SK-N-MC (cell line): ENCODE measurements around the gene SLC25A52.

ENCODE experiments used
- DNase-seq: peaks from one replicate; pipeline ENCODE4 v3.0.0-alpha.2; 2011; ENCODE audit warnings: low read depth, low spot score
- H3K27ac ChIP-seq: fragments of 200-600 bp; sonication (generic); 2 replicates; pipeline ENCODE4 v1.5.1; 2016; ENCODE audit warnings: mixed run types
- H3K36me3 ChIP-seq: fragments of 200-600 bp; sonication (generic); 2 replicates; pipeline ENCODE4 v1.6.1; 2017; ENCODE audit warnings: antibody characterized with exemption, low read length, mixed read lengths; ENCODE audit not compliant: insufficient read depth
- H3K4me3 ChIP-seq: fragments of 200-600 bp; sonication (generic); 2 replicates; pipeline ENCODE4 v1.5.1; 2016
- H3K9ac ChIP-seq: fragments of 200-600 bp; sonication (generic); 2 replicates; pipeline ENCODE4 v1.8.0; 2017; ENCODE audit warnings: mixed run types, mixed read lengths; ENCODE audit not compliant: insufficient read length
- H3K9me3 ChIP-seq: fragments of 200-600 bp; sonication (generic); 2 replicates; pipeline ENCODE4 v1.6.1; 2017; ENCODE audit warnings: low read depth, mild to moderate bottlenecking, antibody characterized with exemption, low read length, moderate library complexity, mixed read lengths
- EZH2 ChIP-seq: fragments of 200-600 bp; sonication (generic); IDR thresholded peaks from one replicate; pipeline ENCODE4 v1.6.1; 2017; ENCODE audit warnings: antibody characterized with exemption
- FOXP2 ChIP-seq: optimal IDR thresholded peaks from 2 replicates; pipeline ENCODE3; 2011; ENCODE audit warnings: mild to moderate bottlenecking, moderate library complexity; ENCODE audit not compliant: insufficient read depth; ENCODE audit errors: extremely low read length, control extremely low read depth
- POLR2AphosphoS5 ChIP-seq: IDR thresholded peaks from 2 replicates; pipeline ENCODE4 v1.6.1; 2012; ENCODE audit warnings: mild to moderate bottlenecking, low read depth, low read length, borderline replicate concordance

Gene SLC25A52

DNA sequence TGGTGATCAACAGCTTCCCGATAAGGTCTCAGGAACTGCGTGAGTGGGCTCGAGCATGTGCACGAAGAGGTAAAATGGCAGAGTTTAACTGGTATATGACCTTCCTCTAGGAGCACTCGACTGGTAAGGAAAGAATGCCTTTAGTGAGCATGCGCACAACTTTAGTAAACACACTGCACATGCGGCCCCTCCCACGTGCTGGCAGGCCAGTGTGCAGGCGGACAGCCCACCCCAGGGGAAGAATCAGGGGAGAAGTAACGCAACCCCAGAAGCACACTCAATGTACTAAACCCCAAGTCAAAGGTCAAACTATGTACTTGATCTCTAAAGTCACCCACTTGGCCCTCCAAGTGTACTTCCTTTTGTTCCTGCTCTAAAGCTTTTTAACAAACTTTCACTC, 28.7 kb upstream of the SLC25A52 start:
- DNase-seq, result no peak
- Histone ChIP-seq H3K27ac (no peak overlapping the region), H3K9ac (no peak overlapping the region), H3K36me3 (no peaks in the 10 kb centered on the region), H3K4me3 (no peak overlapping the region), H3K9me3 (no peaks in the 10 kb centered on the region)
- TF ChIP-seq EZH2, result no peak

DNA sequence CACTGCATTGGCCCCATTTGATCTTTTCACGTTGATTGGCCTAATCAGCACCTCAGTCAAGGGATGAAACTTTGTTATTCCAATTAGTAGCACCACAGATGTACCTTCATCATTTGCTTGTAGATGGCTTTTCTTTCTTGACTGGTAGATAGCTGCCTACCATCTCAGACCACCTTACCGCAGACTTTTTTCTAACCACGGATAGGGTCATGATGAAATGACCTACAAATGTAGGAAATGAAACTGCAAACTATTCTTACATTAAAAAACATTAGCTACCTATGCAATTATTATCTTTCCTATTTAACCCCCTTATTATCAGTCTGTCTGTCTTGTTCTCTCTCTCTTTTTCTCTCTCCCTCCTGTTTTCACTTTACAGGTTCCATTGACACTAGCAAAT, 22.4 kb upstream of the SLC25A52 start:
- Histone ChIP-seq H3K9ac (no peak overlapping the region), H3K27ac (no peak overlapping the region), H3K36me3 (no peaks in the 10 kb centered on the region), H3K4me3 (no peak overlapping the region), H3K9me3 (no peaks in the 10 kb centered on the region)
- TF ChIP-seq EZH2, result no peak
- TF ChIP-seq POLR2AphosphoS5, result no peak
- no peak for TF ChIP-seq FOXP2
- DNase-seq, result no peak

DNA sequence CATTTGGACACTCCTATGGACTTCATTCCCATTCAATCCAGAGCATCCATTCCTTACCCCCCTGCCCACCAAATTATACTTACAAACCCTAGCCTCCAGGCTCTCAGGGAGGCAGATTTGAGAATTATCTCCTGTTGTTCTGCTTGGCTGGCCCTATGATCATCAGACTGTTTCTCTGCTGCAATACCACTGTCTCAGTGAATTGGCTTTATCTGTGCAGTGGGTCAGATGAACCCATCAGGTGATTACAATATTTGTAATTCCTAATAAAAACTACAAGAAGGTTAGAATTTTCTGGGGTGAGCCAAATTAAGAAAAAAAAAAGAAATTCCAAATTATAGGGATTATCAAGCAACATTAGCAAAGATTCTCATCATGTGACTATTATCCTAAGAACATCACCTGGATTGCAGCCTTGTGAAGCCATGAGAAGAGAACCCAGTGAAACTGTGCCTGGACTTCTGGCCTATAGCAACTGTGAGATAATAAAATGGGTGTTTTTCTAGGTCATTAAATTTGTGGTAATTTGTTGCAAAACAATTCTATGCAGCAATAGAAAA, 17.8 kb upstream of the SLC25A52 start:
- no peak for DNase-seq

DNA sequence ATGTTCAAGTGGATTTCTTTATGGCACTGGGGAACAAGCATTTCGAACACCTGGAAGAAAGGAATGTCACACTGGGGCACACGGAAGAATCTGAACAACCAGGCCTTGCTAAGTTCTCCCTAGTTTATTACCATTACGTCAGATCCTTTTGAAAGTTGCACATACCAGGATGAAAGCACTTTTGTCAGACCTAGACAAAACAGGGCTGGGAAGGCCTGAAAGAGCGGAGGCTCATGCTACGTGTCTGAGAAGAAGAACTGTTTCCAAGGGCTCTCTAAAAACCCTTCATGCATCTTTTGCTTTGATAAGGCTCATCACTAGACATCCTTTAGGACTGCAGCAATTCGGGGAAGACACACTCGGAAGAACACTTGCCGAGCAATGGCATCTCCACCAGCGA, 15.4 kb upstream of the SLC25A52 start:
- no peak for TF ChIP-seq POLR2AphosphoS5
- no peak for TF ChIP-seq EZH2
- TF ChIP-seq FOXP2, result no peak
- DNase-seq, result no peak
- Histone ChIP-seq H3K9ac (no peak overlapping the region), H3K4me3 (no peak overlapping the region), H3K27ac (no peak overlapping the region), H3K36me3 (no peaks in the 10 kb centered on the region), H3K9me3 (no peaks in the 10 kb centered on the region)

More for the DNA sequence above, 17.8 kb upstream of the SLC25A52 start:
- Histone ChIP-seq H3K4me3 (no peak overlapping the region), H3K27ac (no peak overlapping the region), H3K36me3 (no peaks in the 10 kb centered on the region), H3K9ac (no peak overlapping the region), H3K9me3 (no peaks in the 10 kb centered on the region)
- TF ChIP-seq POLR2AphosphoS5, result no peak
- TF ChIP-seq FOXP2, result no peak
- TF ChIP-seq EZH2, result no peak

DNA sequence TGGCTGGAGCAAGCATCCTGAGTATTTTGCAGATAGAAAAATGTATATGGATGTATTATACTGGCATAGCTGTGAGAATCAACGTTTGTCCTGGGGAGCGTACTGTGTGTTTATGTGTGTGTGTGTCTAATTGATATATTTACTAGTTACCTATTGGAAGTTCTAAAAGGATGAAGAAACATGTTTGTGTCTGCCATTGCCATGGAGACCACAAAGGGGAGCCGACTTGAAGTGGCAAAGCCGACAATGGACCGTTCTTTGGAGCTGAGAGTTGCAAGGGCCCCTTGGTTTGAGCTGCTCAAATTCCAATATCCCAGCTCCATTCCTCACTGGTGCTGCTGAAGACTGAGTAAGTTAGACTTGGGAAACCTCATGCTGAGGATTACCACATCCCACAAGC, 14.3 kb upstream of the SLC25A52 start:
- TF ChIP-seq EZH2 (no peak), POLR2AphosphoS5 (no peak), FOXP2 (no peak)
- Histone ChIP-seq H3K9ac (no peak overlapping the region), H3K4me3 (no peak overlapping the region), H3K36me3 (no peaks in the 10 kb centered on the region), H3K9me3 (no peaks in the 10 kb centered on the region), H3K27ac (no peak overlapping the region)
- no peak for DNase-seq

DNA sequence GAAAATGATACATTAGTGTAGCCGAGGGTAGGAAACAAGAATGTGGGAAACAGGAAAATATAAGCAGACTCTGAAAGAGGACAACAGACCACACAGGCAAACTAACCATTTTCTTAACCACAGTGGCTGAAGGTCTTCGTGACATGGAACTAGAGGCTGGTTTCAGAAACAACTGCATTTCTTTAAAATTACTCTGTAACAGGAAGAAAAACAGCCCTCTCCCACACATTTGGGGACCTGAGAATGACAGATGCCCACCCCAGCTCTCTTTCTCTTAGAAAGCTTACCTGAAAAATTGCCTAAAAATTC, 13.8 kb upstream of the SLC25A52 start:
- H3K4me3 ChIP-seq, result no peak overlapping the region
- no peaks in the 10 kb centered on the region for H3K9me3 ChIP-seq
- DNase-seq, result no peak
- H3K27ac ChIP-seq, result no peak overlapping the region
- no peak overlapping the region for H3K9ac ChIP-seq
- TF ChIP-seq EZH2, result no peak
- TF ChIP-seq POLR2AphosphoS5, result no peak
- TF ChIP-seq FOXP2, result no peak
- H3K36me3 ChIP-seq, result no peaks in the 10 kb centered on the region

DNA sequence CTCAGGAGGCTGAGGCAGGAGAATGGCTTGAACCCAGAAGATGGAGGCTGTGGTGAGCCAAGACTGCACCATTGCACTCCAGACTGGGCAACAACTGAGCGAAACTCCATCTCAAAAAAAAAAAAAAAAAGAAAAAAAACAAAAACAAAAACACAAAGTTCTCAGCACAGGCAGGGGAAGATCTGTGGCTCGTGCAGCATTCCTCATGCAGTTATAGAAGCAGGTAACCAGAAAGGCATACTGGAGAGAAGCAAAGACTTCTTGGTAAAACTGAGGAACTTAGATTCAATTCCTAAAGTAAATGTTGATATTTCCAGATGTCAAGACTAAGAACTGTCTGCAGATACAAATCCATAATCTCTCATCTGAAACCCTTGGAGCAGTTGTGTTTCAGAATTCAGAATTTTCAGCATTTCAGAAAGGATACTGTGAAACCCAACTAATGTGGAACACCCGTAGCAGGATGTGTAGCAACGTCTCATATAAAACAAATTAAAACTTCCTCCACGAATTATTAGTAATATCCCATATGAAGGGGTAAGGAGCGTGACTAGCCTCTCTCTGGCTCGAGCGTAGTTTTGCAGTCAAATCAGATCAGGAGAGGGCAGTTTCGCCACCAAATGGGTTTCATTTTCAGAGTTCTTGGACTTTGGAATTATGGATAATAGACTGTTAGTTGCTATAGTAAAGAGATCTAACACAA, 13.2 kb upstream of the SLC25A52 start:
- Histone ChIP-seq H3K36me3 (no peaks in the 10 kb centered on the region), H3K9me3 (no peaks in the 10 kb centered on the region), H3K27ac (no peak overlapping the region), H3K4me3 (no peak overlapping the region), H3K9ac (no peak overlapping the region)
- no peak for DNase-seq
- TF ChIP-seq POLR2AphosphoS5 (no peak), FOXP2 (no peak), EZH2 (no peak)

DNA sequence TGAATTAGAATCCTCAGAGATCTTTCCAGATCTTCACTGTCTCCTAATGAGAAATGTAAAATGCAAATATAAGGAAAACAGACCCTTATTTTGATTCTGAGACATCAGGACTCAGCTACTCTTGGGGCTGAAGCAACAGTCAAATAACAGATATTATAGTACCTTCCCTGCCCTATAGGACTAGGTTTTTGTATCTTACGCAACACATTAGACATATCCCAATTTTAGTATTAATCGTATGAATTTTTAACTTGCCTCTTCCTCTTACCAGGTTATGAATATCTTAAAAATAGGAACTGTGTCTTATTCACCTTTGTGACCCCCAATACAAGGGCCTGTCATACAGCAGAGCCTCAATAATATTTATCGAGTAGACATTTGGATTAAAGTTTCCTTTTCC, 12.0 kb upstream of the SLC25A52 start:
- Histone ChIP-seq H3K36me3 (no peaks in the 10 kb centered on the region), H3K4me3 (no peak overlapping the region), H3K9me3 (no peaks in the 10 kb centered on the region), H3K27ac (no peak overlapping the region), H3K9ac (no peak overlapping the region)
- TF ChIP-seq EZH2 (no peak), POLR2AphosphoS5 (no peak)
- no peak for DNase-seq

DNA sequence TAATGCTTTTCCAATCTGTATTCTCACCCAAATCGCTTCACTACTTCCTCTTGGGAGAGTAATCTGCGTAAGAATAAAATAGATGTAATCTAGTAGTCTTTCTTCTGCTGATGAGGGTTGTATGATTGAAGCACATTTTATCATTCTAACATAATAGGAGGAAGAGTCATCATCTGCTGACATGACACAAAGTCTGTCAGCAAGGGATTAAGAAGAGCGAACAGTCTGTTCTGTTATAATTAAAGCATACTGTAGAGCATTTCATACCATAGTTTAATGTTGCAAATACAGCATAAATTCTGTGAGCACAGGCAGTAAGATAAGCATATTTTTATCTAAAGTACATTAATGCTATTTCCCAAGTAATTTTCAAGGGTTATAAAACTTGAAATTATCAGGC, 10.4 kb downstream of the SLC25A52 start:
- H3K36me3 ChIP-seq, result no peaks in the 10 kb centered on the region
- H3K9me3 ChIP-seq, result no peaks in the 10 kb centered on the region

DNA sequence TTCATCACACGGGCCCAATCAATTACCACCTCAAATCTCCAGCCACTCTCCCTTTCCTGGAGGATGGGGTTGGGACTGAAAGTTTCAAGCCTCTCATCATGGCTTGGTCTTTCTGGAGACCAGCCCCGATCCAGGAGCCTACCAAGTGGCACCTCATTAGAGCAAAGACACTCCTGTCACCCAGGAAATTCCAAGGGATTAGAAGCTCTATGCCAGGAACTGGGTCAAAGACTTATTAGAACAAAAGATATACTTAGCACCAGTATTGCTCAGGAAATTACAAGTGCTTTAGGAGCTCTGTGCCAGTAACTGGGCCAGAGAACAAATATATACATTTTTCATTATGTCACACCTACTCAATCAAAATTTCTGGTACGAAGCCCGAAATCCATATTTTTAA, 14.3 kb downstream of the SLC25A52 start:
- H3K36me3 ChIP-seq, result no peaks in the 10 kb centered on the region
- no peaks in the 10 kb centered on the region for H3K9me3 ChIP-seq
- H3K4me3 ChIP-seq, result no peak overlapping the region
- TF ChIP-seq EZH2 (no peak), POLR2AphosphoS5 (no peak), FOXP2 (no peak)
- H3K9ac ChIP-seq, result no peak overlapping the region
- no peak overlapping the region for H3K27ac ChIP-seq
- no peak for DNase-seq

More for the DNA sequence above, 10.4 kb downstream of the SLC25A52 start:
- no peak overlapping the region for H3K9ac ChIP-seq
- no peak for DNase-seq
- H3K27ac ChIP-seq, result no peak overlapping the region
- H3K4me3 ChIP-seq, result no peak overlapping the region
- TF ChIP-seq EZH2, result no peak
